COLO668 (cell line): ENCODE measurements around the gene RPL18.
"Not testable (repeated sequence)": the region's sequence is repeated elsewhere in the genome, so short reads cannot be mapped to it uniquely, and the experiment has no call there.

Experiments
- DNase-seq: peaks from one replicate; lab custom pipeline; 2025; ENCODE audit not compliant: unreplicated experiment; lab: John Stamatoyannopoulos, UW

Gene RPL18

DNA sequence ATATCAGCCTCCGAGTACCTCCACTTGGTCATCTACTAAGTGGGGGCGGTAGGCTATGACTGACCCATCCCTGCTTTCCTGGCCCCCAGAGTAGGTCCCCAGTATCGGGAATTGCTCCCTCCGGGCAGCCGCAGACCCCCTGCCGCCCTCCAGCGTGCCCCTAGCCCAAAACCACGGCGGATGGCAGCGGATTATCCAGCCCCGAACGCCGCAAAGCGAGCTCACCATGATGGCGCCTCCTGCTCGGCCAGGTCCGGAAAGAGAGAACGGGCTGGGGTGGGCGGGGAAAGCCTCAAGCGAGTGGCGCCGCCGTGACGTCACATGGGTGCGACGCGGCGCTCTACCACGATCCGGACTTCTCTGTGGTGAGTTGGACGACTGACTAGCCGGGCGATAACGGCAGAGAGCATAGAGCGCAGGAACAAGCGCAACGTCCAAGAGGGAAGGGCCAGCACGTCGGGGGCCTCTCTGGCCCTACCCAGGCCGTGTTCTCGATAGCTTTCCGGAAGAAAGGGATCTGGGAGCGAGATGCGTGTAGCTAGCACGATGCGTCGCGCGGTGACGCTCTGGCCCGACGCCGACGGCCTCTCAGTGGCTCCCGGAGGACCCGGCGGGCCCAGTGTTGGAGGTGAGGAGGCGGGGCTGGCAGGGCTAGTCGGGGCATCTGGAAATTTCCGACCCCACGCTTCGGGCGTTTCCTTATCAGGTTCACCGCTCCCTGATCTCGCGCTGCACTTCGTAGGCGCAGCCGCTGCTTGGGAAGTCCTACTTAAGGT is at the start of gene RPL18, which contains the start of gene SPHK2:
RPL18 (minus strand) TSS at position 263 of the 776 bp plus-strand sequence; CDS start at position 228, 35 bp downstream.
SPHK2 (plus strand) TSS at position 591 of the 776 bp plus-strand sequence. CDS start 1,009 bp downstream, outside the sequence.
- DNase-seq = peak; percentile 100

DNA sequence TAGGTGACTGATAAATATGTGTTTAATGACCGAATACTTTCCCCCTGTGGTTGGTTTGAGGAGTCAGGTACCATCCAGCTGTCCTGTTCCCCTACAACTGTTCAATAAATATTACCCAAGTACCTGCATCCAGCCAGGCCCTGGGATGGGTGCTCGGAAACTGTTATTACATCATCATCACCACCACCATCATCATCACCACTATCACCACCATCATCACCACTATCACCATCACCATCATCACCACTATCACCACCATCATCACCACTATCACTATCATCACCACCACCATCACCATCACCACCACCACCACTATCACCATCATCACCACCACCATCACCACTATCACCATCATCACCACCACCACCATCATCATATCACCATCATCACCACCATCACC is 49.8 kb upstream of the RPL18 start:
- DNase-seq = no peak

DNA sequence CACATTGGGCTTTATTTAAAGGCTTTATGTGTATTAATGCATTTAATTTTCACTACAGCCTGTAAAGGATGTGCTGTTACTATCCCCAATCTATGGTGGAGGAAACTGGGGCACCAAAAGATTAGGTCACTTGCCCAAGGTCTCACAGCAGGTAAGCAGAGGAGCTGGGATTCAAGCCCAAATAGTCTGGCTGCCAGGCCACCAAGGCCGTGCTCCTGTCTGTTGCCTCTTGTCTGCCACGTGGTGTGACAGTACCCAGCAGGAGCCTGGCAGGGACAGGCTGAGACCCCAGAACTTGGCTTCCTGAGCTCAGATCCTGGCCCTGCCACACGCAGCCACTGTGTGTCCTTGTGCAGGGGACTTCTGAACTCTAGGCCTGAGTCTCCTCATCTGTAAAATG is 49.4 kb upstream of the RPL18 start:
- no peak for DNase-seq

DNA sequence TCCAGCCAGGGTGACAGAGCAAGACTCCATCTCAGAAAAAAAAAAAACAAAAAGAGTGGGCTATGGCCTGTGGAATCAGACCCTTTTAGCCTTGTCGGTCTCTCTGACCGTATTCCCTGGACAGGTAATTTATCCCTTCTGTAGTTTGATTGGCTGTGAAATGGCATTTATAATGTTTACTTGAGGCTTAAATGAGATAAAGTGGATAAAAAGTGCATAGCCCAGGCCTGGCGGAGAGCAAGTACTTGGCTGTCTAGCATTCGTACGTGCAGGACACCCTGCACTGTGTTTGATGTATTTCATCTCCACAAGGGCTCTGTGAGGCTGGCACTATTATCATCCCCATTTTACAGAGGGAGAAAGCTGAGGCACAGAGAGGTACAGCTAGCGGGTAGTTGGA is 46.8 kb upstream of the RPL18 start:
- no peak for DNase-seq

DNA sequence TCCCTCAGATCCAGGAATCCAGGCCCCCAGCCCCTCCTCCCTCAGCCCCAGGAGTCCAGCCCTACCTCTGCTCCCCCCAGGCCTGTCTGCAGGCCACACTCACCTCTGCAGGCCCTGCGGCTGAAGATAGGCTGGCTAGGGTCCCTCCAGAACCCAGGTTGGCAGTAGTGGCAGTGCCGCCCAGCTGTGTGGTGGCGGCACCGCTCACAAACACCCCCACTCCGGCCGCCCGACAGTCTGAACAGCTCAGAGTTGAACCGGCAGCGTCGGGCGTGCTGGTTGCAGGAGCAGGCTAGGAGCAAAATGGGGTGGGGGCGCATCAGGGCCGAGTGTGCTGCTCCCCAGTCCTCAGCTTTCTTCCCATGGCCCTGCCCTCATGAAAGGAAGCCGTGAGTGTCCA is 45.5 kb upstream of the RPL18 start:
- DNase-seq = no peak

DNA sequence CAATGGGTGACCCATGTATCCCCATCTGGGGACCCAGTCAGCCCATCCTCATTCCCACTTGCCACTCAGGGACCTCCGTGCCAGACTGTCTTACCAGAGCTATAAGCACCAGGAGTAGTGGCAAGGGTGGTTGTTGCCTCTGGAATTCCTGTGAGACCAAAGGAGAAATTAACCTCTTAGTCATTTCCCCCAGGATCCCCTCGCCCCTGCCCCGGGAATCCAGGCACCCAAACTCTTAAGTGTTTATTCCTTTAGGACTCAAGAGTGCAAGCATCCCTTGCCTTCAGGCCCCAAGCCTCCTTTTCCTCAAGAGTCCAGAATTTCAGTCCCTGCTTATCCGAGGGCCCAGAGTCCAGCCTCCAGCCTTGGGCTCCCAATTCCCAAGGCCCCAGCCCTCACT is 44.7 kb upstream of the RPL18 start:
- DNase-seq = no peak

DNA sequence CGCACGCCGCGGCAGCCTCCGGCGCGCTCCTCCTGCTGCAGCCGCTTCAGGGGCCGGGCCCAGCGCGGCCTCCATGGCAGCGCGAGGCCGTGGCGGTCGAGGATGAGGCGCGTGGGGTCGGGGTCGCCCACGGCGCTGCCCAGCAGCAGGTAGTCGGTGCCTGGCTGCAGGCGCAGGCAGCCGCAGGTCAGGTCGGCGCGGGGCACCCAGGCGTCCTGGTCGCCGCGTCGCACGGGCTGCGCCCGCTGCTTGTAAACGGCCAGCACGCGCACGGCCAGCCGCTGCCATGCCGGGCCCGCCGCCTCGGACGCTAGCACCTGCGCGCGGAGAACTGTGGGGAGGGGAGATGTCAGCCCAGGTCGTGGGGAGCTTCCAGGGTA is 42.7 kb upstream of the RPL18 start:
- no peak for DNase-seq

DNA sequence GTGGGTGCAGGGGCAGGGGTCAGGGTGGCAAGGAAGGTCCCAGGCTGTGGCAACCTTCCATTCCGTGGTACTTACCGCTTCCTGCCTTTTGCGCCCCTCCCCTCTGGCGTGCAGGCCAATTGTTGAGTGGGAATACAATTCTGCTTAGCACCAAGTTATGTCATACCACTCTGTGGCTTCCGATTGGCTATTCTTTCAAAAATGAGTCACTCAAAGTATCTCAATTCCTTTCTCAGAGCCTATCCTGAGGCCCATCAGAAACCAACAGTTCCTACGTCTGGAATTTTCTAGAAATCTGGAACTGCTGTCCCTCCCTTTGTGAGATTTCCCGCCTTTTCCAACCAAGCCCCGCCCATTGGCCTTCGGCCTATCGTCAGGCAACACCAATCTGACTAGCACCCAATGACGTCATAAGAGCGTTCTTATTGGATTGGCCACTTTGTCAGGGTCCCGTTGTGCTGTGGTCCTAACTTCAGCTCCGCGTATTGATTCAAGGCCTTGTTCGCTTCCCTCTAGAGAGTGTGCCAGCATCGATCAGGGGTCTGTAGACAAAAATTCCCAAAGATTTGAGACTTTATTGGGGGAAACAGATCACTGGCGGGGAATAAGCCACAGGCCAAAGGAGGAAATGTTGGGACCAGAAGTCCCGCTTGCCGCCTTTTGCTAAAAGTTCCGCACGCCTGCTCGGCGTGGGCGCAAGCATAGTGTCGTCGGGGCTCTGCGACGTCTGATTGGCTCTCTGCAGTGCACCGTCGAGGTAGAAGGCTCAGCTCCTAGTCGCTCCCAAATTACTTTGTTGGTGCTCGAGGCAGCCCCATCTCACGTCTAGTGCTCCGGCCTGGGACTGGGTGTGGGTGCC is 42.1 kb upstream of the RPL18 start:
- peak; percentile 60 for DNase-seq

DNA sequence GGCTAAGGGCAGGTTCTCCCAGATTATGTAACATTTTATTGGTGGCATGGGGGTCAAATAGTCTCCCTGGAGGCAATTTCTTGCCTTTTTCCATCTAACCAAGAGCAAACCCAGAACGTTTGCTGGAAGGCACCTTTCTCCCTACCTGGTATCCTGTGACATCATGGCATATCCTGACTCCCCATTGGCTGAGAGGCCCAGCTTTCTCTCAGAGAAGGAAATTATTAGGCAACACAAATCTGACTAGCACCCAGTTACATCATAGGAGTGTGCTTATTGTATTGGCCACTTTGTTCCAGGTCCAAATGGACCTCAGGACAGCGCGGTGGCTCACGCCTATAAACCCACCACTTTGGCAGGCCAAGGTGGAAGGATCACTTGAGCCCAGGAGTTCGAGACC is 40.8 kb upstream of the RPL18 start:
- DNase-seq = no peak

DNA sequence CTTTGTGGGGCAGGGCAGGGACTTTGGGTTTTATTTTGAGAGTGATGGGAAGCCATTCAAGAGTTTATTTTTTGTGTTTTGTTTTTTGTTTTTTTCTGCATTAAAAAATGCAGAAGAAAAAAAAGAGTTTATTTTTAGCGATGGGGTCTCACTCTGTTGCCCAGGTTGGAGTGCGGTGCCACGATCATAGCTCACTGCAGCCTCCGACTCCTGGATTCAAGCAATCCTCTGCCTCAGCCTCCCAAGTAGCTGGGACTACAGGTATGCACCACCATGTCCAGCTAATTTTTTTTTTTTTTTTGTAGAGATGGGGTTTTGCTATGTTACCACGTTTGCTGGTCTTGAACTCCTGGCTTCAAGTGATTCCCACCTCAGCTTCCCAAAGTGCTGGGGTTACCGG is 39.5 kb upstream of the RPL18 start:
- no peak for DNase-seq

DNA sequence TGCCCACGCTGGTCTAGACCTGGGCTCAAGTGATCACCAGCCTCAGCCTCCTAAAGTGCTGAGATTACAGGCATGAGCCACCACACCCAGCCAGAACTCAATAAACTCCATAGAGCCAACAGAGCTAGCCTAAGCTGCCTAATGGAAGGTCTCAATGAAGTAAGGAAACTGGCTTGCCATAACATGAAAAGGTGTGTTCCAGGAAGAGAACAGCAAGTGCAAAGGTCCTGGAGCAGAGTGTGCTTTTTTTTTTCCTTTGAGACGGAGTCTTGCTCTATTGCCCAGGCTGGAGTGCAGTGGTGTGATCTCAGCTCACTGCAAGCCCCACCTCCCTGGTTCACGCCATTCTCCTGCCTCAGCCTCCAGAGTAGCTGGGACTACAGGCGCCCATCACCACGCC is 38.9 kb upstream of the RPL18 start:
- DNase-seq = not testable (repeated sequence)

DNA sequence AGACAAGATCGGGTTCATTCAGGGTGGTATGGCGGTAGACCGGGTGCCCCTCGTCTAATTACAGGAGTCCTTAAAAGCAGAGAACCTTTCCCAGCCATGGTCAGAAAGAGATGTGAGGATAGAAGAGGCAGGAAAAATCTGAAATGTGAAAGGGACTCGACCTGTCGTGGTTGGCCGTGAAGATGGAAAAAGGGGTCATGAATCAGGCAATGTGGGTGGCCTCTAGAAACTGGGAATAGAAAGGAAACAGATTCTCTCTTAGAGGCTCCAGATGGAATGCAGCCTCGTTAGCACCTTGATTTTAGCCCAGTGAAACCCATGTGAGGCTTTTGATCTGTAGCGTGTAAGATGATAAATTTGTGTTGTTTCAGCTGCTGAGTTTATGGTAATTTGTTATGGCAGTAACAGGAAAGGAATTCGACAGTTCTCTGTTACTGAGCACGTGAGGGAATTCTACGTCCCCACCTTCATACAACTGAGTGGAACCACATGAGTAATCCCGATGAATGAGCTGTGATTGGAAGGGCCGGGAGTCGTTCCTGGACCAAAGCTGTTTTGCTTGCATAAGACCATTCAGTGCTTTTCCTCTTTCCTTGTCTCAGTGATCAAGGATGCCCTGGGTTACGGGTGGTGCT is 38.0 kb upstream of the RPL18 start:
- DNase-seq = no peak

DNA sequence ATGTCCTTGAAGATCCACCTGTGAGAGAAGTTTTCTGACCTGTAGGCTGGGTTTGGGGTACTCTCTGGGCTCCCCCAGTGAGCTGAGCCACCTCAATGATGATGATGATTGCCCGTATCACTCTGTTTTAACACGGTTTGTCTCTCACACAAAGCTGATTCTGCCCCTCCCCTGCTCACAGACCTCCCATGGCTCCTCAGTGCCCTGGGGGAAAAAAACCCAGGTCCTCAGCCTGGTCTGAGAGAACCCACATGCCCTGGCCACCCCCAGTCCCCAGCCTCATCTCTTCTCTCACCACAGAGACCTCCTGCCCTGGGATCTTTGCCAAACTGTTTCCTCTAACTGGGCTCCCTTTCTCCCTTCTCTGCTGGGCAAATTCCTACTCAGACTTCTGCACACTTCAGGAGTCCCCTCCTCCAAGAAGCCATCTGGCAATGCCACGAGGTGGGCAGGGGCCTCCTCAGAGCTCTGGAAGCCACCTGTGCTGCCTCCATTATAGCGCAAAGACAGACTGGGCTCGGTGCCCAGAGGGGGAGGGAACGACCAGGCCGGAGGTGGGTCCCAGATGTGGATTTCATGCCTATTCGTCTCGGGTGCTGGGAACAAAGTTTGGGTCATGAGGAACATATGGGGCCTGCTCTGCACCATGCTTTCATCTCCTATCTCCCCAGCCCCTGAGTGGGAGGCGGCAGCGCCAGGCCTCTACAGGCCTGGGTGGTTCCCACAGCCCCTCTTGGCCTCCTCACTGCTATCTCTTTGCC is 35.5 kb upstream of the RPL18 start:
- DNase-seq = peak; percentile 18

DNA sequence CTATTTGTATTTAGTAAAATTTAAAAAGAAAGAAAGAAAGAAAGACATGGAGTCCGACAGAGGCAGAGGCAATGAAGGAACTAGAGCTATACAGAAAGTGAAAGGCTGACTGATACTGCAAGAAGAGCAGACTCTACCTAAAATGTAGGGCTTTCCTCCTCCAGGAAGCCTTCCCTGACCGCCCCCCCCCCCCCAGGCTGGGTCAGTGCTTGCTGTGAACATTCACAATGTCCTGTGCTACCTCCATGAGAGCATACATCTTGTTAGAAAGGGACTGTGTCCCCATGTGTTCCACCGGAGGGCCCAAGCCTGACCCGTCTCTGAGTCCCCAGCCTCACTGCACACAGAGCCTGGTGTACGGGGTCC is 32.7 kb upstream of the RPL18 start:
- no peak for DNase-seq

DNA sequence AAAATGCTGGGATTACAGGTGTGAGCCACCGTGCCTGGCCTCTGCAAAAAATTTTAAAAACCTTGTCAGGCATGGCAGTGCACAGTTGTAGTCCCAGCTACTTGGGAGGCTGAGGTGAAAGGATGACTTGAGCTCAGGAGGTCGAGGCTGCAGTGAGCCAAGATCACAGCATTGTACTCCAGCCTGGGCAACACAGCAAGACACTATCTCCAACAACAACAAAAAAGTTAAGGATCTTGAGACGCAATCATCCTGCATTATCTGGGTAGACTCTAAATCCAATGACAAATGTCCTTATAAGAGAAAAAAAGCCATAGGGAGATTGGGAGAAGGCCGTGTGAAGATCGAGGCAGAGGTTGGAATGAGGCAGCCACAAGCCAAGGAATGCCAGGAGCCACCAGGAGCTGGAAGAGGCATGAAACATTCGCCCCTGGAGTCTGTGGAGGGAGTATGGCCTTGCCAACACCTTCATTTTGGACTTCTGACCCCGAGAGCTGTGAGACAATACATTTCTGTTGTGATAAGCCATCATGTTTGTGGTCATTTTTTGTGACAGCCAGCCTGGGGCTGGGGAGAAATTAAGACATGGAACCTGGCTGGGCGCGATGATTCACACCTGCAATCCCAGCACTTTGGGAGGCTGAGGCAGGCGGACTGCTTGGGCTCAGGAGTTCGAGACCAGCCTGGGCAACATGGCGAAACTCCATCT is 32.1 kb upstream of the RPL18 start:
- DNase-seq = no peak

DNA sequence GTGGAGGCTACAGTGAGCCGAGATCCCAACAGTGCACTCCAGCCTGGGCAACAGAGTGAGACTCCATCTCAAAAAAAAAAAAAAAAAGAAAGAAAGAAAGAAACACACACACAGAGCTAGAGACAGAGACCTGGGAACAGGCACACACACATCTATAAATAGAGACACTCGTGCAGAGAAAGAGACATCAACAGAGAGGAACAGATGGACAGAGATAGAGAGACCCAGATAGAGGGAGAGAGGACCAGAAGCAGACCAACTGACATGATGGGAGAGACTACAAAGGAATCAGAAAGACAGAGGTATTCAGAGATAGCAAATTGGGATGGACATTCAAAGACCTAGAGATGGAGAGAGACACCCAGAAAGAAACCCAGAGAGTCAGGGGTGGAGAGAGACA is 29.2 kb upstream of the RPL18 start:
- no peak for DNase-seq

DNA sequence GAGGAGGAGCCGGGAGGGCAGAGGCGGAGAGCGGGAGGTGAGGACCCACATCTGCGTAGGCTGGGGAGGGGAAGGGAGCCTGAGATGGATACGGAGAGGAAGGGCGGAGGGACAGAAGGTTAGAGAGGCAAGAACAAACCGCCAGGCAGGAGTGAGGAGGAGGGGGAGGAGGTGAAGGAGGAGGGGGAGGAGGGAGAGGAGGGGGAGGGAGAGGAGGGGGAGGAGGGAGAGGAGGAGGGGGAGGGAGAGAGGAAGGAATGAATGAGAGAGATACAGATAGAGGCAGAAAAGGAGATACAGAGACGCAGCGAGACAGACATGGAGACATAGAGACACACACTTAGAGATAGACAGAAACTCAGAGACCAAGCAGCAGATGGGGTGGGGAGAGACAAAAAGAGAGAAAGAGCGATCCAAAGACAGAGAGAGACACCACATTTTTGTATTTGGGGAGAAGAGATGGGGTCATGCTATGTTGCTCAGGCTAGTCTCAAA is 27.8 kb upstream of the RPL18 start:
- no peak for DNase-seq

DNA sequence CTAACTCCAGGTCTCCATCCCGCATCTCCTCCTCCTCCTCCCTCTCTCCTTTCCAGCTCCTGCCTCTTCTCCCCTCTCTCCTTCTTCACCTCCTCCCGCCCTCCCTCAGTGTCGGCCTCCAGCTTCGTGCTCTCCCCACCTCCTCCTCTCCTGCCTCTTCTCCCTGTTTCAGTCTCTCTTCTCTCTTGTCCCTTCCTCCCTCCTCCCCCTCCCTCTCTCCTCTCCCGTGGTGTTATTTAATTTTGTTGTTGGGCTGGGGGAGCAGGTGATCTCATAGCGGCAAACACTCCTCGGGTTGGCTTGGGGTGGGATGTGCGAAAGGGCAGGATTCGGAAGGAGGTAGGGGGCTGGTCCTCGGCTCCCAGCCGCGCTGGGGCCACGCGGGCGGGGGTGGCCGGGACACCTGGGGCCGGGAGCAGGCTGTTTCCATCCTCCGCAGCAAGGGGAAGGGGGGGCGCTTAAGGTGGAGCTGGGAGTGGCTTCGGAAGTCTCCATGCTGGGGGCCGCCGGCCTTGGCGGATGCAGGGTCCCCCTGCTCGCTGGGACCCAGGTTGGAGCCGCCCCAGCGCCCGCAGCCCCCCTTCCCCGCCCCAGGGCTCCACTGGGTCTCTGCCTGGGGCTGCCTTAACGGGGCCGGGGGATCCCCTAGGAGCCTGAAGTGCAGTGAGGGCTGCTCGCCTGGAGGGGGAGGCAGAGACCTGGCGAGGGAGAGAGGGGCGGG is 27.2 kb upstream of the RPL18 start, which contains the start of gene CA11:
CA11 (minus strand) TSS at position 187 of the 721 bp plus-strand sequence. CDS start 555 bp downstream, outside the sequence.
- peak; percentile 86 for DNase-seq

DNA sequence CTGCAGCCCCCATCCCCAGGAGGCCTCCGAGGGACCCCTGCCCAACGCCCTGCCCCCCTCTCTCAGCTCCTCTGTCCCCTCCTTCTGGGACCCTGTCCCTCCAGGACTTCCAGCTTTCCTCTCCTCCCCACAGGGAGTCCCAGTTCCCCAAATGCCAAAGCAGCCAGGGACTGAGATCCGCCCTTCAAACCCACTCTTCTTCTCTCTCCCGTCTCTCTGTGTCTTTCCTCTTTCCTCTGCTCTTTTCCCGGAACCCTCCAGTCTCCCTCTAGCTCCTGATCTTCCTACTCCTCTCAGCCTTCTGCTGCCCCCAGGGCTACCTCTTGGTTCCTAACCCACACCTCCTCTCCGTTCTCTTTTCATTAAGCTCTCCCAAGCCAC is 26.6 kb upstream of the RPL18 start:
- DNase-seq = no peak
